Tongue (tissue), 2 donors: ENCODE data around the gene FOXM1. TPM values are rescaled to one million over a fixed set of nuclear protein-coding genes. Genes with fewer than 3 reads are reported as not detected.
A peak's percentile ranks its signal among the peaks of the same experiment; 100 is the strongest.

Source experiments
- DNase-seq: peaks from one replicate; pipeline ENCODE4 v3.0.0-alpha.2; 2015
- total RNA-seq: library from RNA; depleted of rRNA; stranded (reverse); fragments of >200 nt; gene quantifications from one replicate; pipeline ENCODE4 v1.2.3, GENCODE V29; 2014

The FOXM1 gene, protein sequence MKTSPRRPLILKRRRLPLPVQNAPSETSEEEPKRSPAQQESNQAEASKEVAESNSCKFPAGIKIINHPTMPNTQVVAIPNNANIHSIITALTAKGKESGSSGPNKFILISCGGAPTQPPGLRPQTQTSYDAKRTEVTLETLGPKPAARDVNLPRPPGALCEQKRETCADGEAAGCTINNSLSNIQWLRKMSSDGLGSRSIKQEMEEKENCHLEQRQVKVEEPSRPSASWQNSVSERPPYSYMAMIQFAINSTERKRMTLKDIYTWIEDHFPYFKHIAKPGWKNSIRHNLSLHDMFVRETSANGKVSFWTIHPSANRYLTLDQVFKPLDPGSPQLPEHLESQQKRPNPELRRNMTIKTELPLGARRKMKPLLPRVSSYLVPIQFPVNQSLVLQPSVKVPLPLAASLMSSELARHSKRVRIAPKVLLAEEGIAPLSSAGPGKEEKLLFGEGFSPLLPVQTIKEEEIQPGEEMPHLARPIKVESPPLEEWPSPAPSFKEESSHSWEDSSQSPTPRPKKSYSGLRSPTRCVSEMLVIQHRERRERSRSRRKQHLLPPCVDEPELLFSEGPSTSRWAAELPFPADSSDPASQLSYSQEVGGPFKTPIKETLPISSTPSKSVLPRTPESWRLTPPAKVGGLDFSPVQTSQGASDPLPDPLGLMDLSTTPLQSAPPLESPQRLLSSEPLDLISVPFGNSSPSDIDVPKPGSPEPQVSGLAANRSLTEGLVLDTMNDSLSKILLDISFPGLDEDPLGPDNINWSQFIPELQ
- 6.8 TPM for total RNA-seq

DNA sequence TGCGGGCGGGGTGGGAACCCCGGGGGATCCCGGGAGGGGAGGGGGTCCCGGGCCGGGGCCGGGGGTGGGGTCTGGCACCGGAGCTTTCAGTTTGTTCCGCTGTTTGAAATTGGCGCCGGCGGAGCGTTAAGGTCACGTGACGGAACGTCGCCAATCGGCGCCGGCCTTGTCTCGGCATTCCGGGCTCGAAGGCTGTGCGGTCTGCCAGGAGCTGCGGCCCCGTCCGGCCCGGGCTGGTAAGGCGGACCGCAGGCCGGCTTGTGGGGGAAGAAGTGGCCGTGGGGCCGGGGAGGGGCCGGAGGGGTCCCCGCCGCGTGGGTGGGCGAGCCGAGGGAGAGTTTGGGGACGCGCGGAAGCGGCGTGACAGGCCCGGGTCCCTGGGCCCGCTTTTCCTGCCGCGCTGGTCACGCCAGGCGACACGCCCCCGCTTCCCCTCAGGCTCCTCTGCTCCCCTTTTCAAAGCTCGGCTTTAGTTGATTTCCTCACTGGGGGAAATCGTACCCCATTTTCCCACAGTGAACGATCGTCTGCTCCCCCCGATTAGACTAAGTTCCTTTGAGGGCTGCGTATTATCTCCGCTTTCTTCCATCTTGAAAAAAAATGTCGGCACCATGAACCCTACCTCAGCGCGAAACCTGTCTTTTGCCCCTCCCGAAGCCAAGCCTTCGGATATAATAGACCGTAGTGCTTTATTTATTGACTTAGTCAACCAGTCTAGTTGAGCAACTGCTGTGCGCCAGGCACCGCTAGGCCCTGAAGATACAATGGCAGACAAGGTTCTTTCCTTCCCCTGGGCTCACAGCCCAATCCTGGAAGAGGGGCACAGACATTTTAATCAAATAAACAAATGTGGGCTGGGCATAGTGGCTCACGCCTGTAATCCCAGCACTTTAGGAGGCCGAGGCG is at the start of gene FOXM1, which contains the start of gene RHNO1:
FOXM1 (minus strand) TSS at position 128 of the 906 bp plus-strand sequence. CDS start 2,696 bp downstream, outside the sequence.
RHNO1 (plus strand) TSS at position 177 of the 906 bp plus-strand sequence. CDS start 8,144 bp downstream, outside the sequence.
- DNase-seq, result peak; percentile 97

DNA sequence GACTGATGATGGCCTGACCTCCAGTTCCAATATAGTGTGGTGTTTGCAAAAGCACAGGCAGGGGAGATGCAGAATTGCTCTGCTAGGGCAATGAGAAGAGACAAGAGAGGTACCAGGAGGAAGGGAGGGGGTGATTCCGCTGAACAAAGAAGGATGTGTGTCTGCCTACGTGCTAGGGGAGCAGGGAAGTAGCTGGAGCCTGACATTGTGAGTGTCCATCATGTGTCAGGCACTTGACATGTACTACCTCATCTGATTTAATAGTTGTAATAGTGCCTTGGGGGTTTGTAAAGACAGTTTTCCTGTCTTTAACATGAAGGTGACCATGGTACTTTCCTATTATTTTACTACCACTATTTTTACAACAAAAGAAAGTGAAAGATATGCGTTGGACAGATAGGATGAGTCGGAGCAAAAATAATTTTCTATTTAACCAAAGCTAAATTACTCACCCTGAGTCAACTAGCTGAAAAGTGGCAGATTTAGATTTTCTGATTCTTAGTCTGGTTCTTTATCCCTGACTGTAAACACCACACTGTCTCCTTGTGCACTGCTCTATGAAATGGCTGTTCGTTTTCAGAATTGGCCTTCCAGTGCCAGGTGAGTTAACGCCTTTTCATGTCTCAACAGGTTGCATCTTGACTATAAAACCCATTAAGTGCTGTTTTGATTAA is 48.5 kb upstream of the FOXM1 start:
- DNase-seq, result no peak

DNA sequence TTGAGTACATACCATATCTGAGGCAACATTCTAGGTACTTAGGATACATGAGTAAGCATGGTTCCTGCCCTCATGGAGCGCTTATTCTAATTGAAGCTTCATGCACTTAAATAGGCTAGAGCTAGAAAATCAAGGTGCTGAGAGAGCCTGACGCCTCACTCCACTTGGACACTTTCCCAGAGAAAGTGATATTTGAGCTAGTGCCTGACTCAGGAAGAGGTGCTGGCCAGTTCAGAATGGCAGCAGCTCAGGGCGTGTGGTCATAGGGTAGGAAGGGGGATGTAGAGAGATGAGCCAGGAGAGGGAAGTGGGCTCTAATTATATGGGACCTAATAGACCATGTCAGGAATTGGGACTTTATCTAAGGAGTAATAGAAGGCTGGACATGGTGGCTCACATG is 47.0 kb upstream of the FOXM1 start:
- DNase-seq, result no peak

DNA sequence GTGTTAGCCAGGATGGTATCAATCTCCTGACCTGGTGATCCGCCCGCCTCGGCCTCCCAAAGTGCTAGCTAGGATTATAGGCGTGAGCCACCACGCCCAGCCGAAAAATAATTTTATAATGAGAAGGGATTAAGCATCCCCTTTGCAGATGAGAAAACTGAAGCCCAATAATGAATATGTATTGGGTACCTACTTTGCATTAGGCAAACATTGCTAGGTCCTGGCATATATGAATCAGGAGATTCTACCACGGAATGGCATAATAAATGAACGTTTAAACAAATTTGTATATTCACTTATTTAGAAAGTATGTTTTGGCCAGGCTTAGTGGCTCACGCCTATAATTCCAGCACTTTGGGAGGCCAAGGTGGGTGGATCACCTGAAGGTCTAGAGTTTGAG is 46.1 kb upstream of the FOXM1 start:
- no peak for DNase-seq

DNA sequence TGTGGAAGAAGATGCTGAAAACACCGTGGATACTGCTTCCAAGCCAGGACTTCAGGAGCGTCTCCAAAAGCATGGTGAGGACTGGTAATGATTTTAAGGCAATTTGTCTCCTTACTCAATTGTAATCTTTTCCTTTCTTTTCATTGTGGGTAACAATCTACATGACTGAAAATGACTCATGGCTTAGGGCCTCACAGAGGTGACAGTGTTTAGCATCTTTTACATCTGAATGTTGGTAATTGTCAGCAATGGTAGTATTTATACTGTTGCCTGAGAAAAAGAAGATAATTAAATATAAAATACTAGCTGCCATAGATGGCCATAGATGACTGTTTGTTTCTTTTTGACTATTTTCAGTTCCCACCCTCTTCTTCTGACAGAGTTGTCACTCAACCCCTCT is 45.4 kb upstream of the FOXM1 start:
- DNase-seq, result no peak

DNA sequence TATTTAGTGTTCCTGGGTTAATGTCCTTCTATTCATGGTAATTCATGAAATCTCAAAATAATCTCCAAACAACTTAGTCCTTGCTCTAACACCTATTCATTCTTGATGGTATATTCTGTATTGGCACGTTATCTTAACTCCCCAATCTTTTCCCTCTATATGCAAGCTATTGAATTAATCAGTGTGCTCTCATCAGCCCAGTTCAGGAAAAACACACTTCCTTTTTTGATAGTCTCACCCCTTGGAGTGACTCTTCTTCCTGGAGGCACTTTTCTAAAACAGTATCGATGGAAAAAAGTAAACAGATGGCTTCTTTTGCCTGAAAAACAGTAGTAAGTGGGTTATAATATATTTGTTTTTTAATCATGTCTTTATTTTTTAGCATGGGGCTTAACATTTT is 42.3 kb upstream of the FOXM1 start:
- no peak for DNase-seq

DNA sequence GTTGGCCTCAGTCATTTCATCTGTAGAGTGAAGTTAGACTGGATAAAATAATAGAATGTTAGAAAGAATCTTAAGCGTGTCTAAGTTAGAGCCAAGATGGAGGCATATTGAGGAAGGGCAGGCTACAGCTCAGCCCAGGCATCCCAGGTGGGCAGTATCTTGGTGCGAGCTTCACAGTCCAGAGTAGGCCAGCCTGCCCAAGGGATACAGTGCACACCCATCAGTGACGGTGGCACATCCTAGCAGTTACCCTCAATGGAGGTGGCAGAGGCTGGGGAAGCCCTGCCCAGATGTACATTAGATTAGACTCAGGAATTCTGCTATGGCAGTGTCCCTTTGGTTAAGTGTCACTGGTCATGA is 35.2 kb upstream of the FOXM1 start:
- no peak for DNase-seq

DNA sequence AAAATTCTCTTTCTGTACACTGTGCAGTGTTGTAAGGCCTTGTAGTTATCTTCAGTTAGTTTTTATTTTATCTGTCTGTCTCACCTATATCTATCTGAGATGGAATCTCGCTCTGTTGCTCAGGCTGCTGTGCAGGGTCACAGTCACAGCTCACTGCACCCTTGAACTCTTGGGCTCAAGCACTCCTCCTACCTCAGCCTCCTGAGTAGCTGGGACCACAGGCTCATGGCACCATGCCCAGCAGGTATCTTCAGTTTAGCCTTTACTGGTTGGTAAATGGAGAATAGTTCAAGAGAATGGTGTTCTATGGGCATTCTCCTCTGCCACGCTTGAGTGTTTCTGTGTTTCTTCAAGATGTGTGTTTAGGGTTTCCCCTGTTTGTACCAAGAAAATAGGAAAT is 27.3 kb upstream of the FOXM1 start:
- DNase-seq, result no peak

DNA sequence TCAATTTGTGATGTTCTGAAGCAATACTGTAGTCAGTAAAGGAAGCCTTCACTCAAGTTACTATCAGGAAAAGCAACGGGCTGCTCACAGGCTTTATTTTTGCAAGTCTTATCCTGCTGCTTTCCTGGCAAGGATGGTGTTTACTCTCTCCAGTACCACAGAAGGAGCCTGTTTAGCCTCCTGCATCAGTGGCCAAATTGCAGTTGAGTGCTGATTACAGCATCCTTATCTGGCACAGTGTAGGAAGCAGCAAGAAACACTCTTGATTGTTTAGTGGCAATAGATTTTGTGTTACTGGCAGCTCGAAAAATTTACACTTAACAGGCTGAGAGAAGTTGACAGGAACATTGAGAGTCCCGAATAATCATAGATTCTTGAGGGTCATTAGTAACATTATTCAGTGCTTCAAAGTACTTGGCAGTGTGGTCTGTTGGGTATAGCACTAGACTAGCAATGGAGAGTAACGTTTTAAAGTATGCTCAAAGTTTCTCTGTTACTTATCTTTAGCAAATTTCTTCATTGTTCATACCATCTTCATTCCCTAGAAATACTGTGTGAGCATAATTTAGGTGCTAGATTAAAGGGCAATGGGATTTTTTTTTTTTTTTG is 25.4 kb upstream of the FOXM1 start:
- peak; percentile 44 for DNase-seq

DNA sequence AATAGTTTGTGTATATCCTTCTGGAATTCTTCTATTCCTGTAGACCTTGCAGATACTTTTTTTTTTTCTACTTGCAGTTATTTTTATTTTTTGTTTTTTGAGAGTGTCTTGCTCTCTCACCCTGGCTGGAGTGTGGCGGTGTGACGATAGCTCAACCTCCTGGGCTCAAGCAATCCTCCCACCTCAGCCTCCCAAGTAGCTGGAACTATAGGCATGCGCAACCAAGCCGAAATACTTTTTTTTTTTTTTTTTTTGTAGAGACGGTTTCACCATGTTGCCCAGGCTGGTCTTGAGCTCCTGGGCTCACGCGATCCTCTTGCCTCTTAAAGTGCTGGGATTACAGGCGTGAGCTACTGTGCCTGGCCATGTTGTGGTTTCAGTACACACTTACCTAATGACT is 23.7 kb upstream of the FOXM1 start:
- DNase-seq, result no peak

DNA sequence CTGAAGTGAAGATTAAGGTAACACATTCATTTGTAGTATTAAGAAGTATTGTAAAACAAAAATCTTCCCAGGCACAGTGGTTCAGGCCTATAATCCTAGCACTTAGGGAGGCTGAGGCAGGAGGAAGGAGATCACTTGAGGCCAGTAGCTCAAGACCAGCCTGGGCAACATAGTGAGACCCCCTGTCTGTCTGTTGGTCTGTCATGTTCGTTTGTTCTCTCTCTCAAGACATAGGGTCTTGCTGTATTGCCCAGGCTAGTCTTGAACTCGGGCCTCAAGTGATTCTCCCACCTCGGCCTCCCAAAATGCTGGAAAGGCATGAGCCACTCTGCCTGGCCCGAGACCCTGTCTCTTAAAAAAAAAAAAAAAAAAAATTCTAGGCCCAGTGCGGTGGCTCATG is 20.4 kb upstream of the FOXM1 start:
- no peak for DNase-seq

DNA sequence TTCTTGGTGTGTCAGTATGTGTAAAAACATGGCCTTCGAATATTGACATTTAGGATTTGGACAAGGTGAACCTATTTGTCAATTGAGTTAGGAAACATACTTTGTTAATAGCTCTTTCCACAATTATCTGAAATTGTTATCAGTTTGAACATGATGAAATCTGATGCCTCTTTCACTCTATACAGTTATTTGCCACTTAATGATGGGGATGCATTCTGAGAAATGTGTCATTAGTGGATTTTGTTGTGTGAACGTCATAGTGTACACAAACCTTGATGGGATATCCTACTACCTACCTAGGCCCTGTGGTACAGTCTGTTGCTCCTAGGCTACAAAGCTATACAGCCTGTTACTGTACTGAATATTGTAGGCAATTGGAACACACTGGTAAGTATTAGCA is 18.5 kb upstream of the FOXM1 start:
- no peak for DNase-seq

DNA sequence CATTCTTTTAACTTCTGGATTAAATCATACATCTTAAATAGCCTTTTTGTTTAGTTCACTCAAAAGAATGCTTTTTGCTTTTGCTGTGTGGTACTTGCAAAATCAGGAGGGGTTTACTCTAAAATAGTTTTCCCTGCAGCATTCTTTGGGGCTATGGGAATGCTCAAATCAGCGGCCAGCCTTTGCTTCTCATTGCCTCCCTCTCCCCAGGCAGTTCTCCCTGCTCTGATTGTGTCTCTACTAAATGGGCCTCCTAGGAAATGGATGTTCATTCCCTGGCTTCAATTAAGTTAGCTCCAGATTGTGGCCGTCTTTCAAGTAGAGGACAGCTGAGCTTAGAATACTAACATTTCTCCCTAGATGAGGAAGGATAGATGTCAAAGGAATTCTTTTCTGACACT is 18.1 kb upstream of the FOXM1 start:
- DNase-seq, result peak; percentile 56

DNA sequence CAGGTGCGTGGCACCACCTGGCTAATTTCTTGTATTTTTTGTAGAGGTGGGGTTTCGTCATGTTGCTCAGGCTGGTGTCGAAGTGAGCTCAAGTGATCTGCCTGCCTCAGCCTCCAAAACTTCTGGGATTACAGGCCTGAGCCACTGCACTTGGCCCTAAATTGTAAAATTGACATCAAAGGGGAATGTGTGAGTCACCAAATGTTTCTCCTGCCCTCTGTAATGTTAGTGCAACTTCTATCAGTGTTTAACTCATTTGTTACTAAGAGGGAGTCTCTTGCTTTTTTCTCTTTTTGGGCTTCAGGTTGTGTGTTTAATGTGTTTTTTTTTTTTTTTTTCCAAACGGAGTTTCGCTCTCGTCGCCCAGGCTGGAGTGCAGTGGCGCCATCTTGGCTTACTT is 16.0 kb upstream of the FOXM1 start:
- no peak for DNase-seq

DNA sequence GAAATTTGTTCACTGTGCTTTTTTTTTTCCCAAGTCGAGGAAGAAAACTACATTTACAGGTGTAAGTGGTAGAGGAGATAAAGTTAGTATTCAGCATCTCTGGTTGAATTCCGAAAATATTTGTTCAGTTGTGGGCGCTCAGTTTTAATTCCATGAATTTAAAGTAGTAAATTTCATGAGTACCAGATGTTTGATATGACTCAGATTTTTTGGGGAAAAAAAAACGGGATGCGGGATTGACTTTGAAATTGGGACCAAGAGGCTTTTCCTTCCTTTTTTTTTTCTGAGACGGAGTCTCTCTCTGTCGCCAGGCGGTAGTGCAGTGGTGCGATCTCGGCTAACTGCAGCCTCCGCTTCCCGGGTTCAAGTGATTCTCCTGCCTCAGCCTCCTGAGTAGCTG is 15.3 kb upstream of the FOXM1 start:
- no peak for DNase-seq

DNA sequence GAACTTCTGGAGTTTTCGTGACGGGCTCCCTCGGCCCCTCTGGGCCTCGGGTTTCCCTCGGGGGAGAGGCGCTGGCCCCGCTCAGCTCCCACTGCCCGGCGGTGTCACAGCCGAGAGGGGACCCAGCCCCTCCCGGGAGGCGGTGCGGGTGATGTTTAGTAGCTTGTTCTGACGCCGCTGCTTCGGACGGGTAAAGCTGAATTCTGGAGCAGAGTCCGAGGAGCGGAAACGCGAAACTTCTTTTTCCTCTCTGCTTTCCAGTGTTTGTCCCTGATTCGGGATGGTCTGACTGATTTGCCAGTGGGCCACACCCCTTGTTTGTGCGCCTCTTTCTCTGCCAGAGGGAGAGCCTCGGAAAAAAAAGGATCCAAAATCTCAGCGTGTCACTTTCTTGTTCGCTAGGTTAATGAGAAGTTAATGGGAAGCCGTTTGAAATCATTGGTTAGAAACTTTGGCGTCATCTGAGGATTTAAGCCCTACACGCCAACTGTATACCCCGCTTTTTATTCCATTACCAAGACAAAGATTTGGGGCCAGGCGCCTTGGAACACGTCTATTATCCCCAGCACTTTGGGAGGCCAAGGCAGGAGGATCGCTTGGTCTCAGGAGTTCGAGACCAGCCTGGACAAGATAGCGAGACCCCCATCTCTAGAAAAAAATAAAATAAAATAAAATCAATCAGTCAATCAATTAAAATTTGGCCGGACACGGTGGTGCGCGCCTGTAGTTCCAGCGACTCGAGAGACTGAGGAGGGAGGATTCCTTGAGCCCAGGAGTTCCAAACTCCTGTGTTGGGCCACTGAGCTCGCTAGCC is 14.5 kb upstream of the FOXM1 start:
- DNase-seq, result peak; percentile 80

DNA sequence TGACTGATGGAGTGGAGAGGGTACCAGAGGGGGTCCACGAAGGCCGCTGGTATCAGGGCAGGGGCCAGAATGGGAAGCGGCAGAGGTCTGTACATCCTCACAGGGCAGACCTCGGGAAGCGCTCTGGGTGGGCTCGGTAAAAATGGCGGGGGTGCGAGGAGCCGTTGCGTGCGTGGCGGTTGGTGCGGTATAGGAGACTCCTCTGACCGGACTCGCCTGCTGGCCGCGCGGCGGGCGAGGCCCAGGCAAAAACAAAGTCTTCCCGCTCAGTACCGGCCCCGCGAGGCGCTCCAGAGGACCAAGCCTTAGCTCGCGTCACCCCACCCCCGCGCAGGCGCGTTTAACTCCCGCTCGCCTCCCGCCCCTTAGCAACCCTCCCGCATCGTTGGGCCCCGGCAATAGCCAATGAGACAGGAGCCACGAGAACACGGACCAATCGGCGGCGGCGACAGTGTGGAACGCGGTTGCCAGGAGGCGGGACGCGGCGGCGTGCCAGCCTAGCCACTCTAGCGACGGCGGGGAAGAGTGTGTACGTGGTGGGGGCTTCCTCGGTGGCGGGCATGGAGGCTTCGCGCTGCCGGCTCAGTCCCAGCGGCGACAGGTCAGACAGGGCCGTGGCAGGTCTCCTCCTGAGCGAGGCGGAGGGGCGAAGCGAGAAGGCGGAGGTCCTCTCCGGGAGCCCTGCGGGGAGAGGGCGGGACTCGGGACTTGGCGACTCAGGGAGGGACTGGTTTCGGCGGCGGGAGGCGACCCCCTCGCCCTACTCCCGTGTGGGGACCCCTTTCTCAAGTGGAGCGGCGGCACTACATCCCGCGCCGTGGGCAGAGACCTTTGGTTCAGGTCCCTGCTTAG is 13.6 kb upstream of the FOXM1 start, which contains the start of gene TULP3:
TULP3 (plus strand) TSS at position 504 of the 852 bp plus-strand sequence; CDS start at position 561, 57 bp downstream.
- peak; percentile 99 for DNase-seq

DNA sequence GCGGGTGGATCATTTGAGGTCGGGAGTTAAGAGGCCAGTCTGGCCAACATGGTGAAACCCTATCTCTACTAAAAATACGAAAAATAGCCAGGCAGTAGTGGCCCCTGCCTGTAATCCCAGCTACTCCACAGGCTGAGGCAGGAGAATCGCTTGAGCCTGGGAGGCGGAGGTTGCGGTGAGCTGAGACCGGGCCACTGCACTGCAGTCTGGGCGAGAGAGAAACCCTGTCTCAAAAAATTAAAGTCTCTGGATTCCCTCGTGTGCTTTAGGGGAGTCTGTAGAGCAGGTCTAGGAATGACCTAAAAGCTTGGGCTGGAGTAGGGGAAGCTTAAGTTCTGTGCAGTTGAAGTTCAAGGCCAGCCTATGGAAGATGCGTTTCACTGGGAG is 13.0 kb upstream of the FOXM1 start:
- no peak for DNase-seq

DNA sequence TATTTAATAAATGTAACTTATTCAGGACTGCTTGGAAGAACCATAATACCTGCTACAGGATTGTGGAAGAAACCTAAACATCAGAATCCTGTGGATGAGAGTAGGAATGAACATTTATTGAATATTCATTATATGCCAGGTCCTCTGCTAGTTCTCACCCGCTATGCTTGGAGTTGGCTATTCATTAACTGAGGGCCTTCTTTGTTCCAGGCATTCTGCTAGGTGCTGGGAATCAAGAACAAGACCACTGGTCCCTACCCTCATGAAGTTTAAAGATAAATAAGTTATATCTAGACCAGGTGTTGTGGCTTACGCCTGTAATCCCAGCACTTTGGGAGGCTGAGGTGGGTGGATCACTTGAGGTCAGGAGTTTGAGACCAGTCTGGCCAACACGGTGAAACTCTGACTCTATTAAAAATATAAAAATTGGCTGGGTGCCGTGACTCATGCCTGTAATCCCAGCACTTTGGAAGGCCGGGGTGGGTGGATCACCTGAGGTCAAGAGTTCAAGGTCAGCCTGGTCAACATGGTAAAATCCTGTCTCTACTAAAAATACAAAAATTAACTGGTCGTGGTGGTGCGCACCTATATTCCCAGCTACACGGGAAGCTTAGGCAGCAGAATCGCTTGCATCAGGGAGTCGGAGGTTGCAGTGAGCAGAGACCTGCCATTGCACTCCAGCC is 9.9 kb upstream of the FOXM1 start:
- no peak for DNase-seq
